Rectal smooth muscle tissue (tissue), 1 donor: ENCODE measurements around the gene PCCA.

Experiments used
- H3K27ac ChIP-seq: one replicate; pipeline ENCODE4 v1.7.0; 2013; ENCODE audit warnings: low read depth, low read length, inconsistent platforms
- H3K27me3 ChIP-seq: one replicate; pipeline ENCODE4 v1.7.0; 2013; ENCODE audit warnings: low read length; ENCODE audit not compliant: control insufficient read depth, insufficient read depth
- H3K36me3 ChIP-seq: one replicate; pipeline ENCODE4 v1.7.0; 2013; ENCODE audit warnings: low read length; ENCODE audit not compliant: control insufficient read depth, insufficient read depth
- H3K4me1 ChIP-seq: one replicate; pipeline ENCODE4 v1.7.0; 2013; ENCODE audit warnings: low read length; ENCODE audit not compliant: control insufficient read depth, insufficient read depth
- H3K4me3 ChIP-seq: one replicate; pipeline ENCODE4 v1.7.0; 2013; ENCODE audit warnings: low read length
- H3K9ac ChIP-seq: one replicate; pipeline ENCODE4 v1.7.0; 2013; ENCODE audit warnings: low read length

Gene PCCA

DNA sequence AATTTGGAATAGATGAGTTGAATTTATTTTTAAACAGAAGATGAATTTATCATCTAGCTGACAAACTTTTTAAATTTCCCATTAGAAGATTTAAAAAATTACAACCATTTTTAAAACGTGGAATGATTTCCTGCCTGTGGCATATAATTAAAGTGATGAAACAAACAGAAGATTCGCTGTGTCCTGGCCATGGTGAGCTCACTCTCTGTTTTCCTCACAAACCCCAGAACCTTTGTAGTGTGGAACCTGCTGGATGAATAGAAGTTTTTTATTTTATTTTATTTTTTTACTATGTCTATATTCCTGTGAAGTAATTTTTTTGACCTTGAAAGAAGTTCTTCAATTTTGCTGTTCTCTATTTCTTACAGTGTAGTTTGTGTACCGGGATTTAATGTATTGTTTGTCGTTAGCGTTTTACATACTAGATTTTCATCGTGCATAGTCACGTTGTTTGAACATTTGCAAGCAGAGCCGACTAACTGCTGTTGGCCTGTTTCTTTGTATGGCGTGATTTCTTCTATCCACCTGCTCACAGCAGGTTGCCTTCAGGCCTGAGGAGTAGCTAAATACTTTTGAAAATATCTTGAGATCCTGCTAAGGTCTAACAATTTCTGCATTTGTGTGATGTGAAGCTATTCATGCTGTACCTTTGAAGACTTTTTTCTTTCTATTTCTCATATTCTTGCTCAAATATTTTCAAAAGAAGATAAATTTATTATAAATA is 350.5 kb downstream of the PCCA start:
- H3K9ac ChIP-seq = no peak overlapping the region
- H3K27me3 ChIP-seq = no peaks in the 10 kb centered on the region
- no peaks in the 10 kb centered on the region for H3K4me1 ChIP-seq
- H3K27ac ChIP-seq = no peak overlapping the region
- peaks cover 2% of the 10 kb centered on the region for H3K36me3 ChIP-seq
- H3K4me3 ChIP-seq = no peak overlapping the region

DNA sequence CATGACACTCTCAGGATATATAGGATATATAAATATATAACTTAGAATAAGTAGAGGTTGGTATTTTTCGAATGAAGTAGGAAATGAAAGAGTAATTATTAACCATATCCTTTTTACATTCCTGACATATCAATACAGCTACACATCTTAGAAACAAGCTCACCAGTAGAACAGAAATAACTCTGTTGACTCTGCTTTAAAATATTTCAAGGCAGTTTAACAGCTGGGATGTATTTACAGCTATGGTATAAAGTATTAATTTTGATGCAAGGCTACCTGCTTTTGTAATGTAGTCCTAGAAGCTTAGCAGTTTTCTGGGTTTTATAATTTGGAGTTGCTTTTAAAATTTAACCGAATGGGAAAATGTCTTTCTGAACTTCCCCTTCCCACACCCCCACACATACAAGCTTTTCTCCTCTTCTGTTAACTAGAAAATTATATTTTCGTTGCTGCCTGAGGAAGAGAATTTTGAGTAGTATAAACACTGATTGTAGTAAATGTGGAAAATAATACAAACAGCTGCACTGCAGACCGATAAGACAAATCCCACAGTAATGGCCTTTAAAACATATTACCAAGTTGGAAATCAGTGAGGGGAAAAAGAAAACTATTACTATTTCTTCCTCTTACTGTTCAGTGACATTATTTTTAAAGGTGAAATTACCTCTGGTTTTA is 352.0 kb downstream of the PCCA start:
- H3K9ac ChIP-seq = no peak overlapping the region
- no peak overlapping the region for H3K27ac ChIP-seq
- no peaks in the 10 kb centered on the region for H3K36me3 ChIP-seq
- H3K27me3 ChIP-seq = no peaks in the 10 kb centered on the region
- no peaks in the 10 kb centered on the region for H3K4me1 ChIP-seq
- H3K4me3 ChIP-seq = no peak overlapping the region

GRCh38 chr13:100442095-100442832 is 353.4 kb downstream of the PCCA start:
- Histone ChIP-seq H3K4me1 (no peaks in the 10 kb centered on the region), H3K27ac (no peak overlapping the region), H3K9ac (no peak overlapping the region), H3K36me3 (no peaks in the 10 kb centered on the region), H3K27me3 (no peaks in the 10 kb centered on the region), H3K4me3 (no peak overlapping the region)

- H3K9ac ChIP-seq = no peak overlapping the region
- H3K27me3 ChIP-seq = no peaks in the 10 kb centered on the region
- H3K4me1 ChIP-seq = no peaks in the 10 kb centered on the region
- H3K27ac ChIP-seq = no peak overlapping the region
- H3K36me3 ChIP-seq = no peaks in the 10 kb centered on the region
- H3K4me3 ChIP-seq = no peak overlapping the region
Measured at GRCh38 chr13:100443278-100443997, 354.5 kb downstream of the PCCA start.

GRCh38 chr13:100443998-100444328 is 355.1 kb downstream of the PCCA start:
- H3K27me3 ChIP-seq = no peaks in the 10 kb centered on the region
- no peak overlapping the region for H3K27ac ChIP-seq
- H3K4me1 ChIP-seq = no peaks in the 10 kb centered on the region
- no peaks in the 10 kb centered on the region for H3K36me3 ChIP-seq
- no peak overlapping the region for H3K4me3 ChIP-seq
- H3K9ac ChIP-seq = no peak overlapping the region

- H3K4me1 ChIP-seq = no peaks in the 10 kb centered on the region
- H3K9ac ChIP-seq = no peak overlapping the region
- no peaks in the 10 kb centered on the region for H3K27me3 ChIP-seq
- no peaks in the 10 kb centered on the region for H3K36me3 ChIP-seq
- H3K27ac ChIP-seq = no peak overlapping the region
- no peak overlapping the region for H3K4me3 ChIP-seq
Measured at GRCh38 chr13:100447831-100448230, 358.9 kb downstream of the PCCA start.

GRCh38 chr13:100451923-100452322 is 363.0 kb downstream of the PCCA start:
- no peak overlapping the region for H3K9ac ChIP-seq
- H3K4me1 ChIP-seq = no peaks in the 10 kb centered on the region
- H3K27ac ChIP-seq = no peak overlapping the region
- no peaks in the 10 kb centered on the region for H3K27me3 ChIP-seq
- no peak overlapping the region for H3K4me3 ChIP-seq
- H3K36me3 ChIP-seq = no peaks in the 10 kb centered on the region

GRCh38 chr13:100454876-100455275 is 366.0 kb downstream of the PCCA start:
- no peak overlapping the region for H3K9ac ChIP-seq
- no peak overlapping the region for H3K4me3 ChIP-seq
- no peaks in the 10 kb centered on the region for H3K4me1 ChIP-seq
- no peaks in the 10 kb centered on the region for H3K36me3 ChIP-seq
- no peak overlapping the region for H3K27ac ChIP-seq
- no peaks in the 10 kb centered on the region for H3K27me3 ChIP-seq

DNA sequence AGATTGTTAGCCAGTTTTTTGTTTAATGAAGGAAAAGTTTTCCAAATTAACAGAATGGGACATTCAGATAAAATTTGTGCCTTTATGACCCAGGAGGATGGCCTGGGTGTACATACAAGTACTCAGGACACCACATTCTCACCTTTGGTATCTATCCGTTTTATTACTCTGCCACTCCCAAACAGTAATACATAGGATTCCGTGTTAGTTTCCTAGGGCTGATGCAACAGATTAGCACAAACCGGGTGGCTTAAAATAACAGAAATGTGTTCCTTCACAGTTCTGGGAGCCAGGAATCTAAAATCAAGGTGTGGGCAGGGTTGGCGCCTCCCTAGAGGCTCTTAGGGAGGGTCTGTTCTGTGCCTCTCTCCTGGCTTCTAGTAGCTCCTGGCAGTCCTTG is 369.8 kb downstream of the PCCA start:
- Histone ChIP-seq H3K4me3 (no peak overlapping the region), H3K27me3 (no peaks in the 10 kb centered on the region), H3K27ac (no peak overlapping the region), H3K36me3 (no peaks in the 10 kb centered on the region), H3K9ac (no peak overlapping the region), H3K4me1 (no peaks in the 10 kb centered on the region)

DNA sequence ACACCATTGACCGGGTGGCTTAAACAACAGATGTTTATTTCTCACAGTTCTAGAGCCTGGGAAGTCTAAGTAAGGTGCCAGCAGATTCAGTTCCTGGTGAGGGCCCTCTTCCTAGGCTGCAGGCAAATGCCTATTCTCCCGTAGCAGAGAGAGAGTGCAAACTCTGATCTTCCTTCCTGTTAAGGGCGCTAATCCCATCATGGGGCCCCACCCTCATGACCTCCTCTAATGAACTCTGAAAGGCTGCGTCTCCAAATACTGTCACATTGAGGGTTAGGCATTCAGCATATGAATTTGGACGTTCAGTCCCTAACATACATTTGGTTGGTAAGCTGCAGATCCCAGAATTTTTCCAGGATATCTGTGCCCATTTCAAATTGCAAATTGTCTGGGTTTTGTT is 370.9 kb downstream of the PCCA start:
- no peak overlapping the region for H3K27ac ChIP-seq
- H3K27me3 ChIP-seq = no peaks in the 10 kb centered on the region
- H3K4me3 ChIP-seq = no peak overlapping the region
- H3K4me1 ChIP-seq = no peaks in the 10 kb centered on the region
- no peaks in the 10 kb centered on the region for H3K36me3 ChIP-seq
- H3K9ac ChIP-seq = no peak overlapping the region

GRCh38 chr13:100460266-100460665 is 371.4 kb downstream of the PCCA start:
- no peaks in the 10 kb centered on the region for H3K27me3 ChIP-seq
- H3K9ac ChIP-seq = no peak overlapping the region
- H3K27ac ChIP-seq = no peak overlapping the region
- no peaks in the 10 kb centered on the region for H3K4me1 ChIP-seq
- no peak overlapping the region for H3K4me3 ChIP-seq
- no peaks in the 10 kb centered on the region for H3K36me3 ChIP-seq

- Histone ChIP-seq H3K4me3 (no peak overlapping the region), H3K4me1 (no peaks in the 10 kb centered on the region), H3K27me3 (no peaks in the 10 kb centered on the region), H3K36me3 (no peaks in the 10 kb centered on the region), H3K27ac (no peak overlapping the region), H3K9ac (no peak overlapping the region)
Measured at GRCh38 chr13:100460791-100461190, 371.9 kb downstream of the PCCA start.
